Measurements from ENCODE around the gene KCNB1.

KCNB1 gene

GRCh38 chr20:49399329-49399728 is 83.1 kb downstream of the KCNB1 start:
- no peak for TF ChIP-seq CTCF (IDR thresholded peaks at IDR 0.05)

GRCh38 chr20:49398401-49399144 is 83.9 kb downstream of the KCNB1 start:
- TF ChIP-seq CTCF (IDR thresholded peaks at IDR 0.05): no peak

- no peak for TF ChIP-seq CTCF (IDR thresholded peaks at IDR 0.05)
Measured at GRCh38 chr20:49397525-49397924, 84.9 kb downstream of the KCNB1 start.

GRCh38 chr20:49396230-49396629 is 86.2 kb downstream of the KCNB1 start:
- TF ChIP-seq CTCF (IDR thresholded peaks at IDR 0.05): no peak

- TF ChIP-seq CTCF (IDR thresholded peaks at IDR 0.05): no peak
Measured at GRCh38 chr20:49395659-49396058, 86.8 kb downstream of the KCNB1 start.

GRCh38 chr20:49395183-49395582 is 87.3 kb downstream of the KCNB1 start:
- TF ChIP-seq CTCF (IDR thresholded peaks at IDR 0.05): no peak

- no peak for TF ChIP-seq CTCF (IDR thresholded peaks at IDR 0.05)
Measured at GRCh38 chr20:49394757-49395156, 87.7 kb downstream of the KCNB1 start.

GRCh38 chr20:49394264-49394663 is 88.2 kb downstream of the KCNB1 start:
- TF ChIP-seq CTCF (IDR thresholded peaks at IDR 0.05): no peak
